ENCODE measurements around the gene CNST. TPM values are rescaled to one million over a fixed set of nuclear protein-coding genes. Genes with fewer than 3 reads are reported as not detected.

CNST gene
- total and polyA plus RNA-seq, 2 of the 13 experiments (the other 11 are each of a cell fraction or from before 2014, with no cell fraction given) = 6.3 to 12.4 TPM

DNA sequence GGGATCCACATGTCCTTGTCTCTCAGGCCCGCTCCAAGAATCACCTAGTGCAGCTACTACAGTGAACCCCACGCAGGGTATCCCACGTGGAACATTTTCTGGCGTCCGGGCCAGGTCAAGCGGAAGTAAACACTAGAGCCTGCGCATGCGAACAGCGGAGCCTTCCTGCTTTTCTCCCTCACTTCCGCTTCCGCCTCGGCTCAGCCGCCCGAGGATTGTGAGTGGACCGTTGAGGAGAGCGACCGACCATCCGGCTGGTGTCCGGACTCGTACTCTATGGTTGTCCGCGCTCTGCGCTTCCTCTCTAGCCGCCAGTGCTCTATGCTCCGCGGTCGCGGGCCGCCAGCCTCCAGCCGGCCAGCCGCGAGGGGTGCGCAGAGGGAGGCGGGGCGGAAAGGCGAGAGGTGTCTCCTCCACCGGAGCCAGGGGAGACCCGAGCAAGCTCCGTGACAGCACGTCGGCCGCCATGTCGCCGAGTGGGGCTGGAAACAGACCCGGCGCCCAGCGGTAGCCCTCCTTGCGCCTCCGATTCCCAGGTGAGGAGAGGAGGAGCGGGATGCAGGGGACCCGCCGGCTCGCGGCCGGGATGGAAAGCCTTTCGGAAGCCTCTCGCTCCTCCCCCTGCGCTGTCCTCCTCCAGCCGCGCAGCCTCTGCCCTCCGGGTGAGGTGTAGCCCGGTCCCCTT is at the start of gene CNST, which contains the start of gene TFB2M (continued):
- TF ChIP-seq THAP7 (CRISPR knock-in tag; IDR thresholded peaks at IDR 0.05) (peak; percentile 90), REPIN1 (CRISPR knock-in tag; IDR thresholded peaks at IDR 0.05; ENCODE audit: borderline replicate concordance, low read depth) (peak; percentile 90; the same call in 1 of the 2 replicates), KLF15 (CRISPR knock-in tag; IDR thresholded peaks at IDR 0.05; ENCODE audit: borderline replicate concordance) (no peak), MAFG (CRISPR knock-in tag; IDR thresholded peaks at IDR 0.05) (no peak), FUBP1 (CRISPR knock-in tag; IDR thresholded peaks at IDR 0.05; ENCODE audit: borderline replicate concordance) (no peak), ZNF777 (CRISPR knock-in tag; IDR thresholded peaks at IDR 0.05) (no peak), CBX5 (CRISPR knock-in tag; IDR thresholded peaks at IDR 0.05; ENCODE audit: borderline replicate concordance) (no peak; the same call in 1 of the 2 replicates), REXO4 (CRISPR knock-in tag; IDR thresholded peaks at IDR 0.05; ENCODE audit: borderline replicate concordance) (no peak), GZF1 (CRISPR knock-in tag; IDR thresholded peaks at IDR 0.05) (no peak), ZNF720 (CRISPR knock-in tag; IDR thresholded peaks at IDR 0.05) (no peak), PHF8 (CRISPR knock-in tag; IDR thresholded peaks at IDR 0.05) (peak; percentile 82), ZBTB7B (CRISPR knock-in tag; IDR thresholded peaks at IDR 0.05) (peak; percentile 14; the same call in 1 of the 2 replicates), SIN3B (IDR thresholded peaks at IDR 0.05; ENCODE audit: low read length) (peak; percentile 68; the same call in 1 of the 2 replicates), YY1 (IDR thresholded peaks at IDR 0.05; ENCODE audit: insufficient read depth, insufficient replicate concordance, low read depth, low read length) (peak; percentile 74), MTF1 (CRISPR knock-in tag; IDR thresholded peaks at IDR 0.05) (no peak), HCFC1 (IDR thresholded peaks at IDR 0.05; ENCODE audit: low read depth, low read length) (peak; percentile 52; the same call in 1 of the 2 replicates), HOXA7 (CRISPR knock-in tag; IDR thresholded peaks at IDR 0.05) (no peak)
- TF ChIP-seq, protein P1, sequence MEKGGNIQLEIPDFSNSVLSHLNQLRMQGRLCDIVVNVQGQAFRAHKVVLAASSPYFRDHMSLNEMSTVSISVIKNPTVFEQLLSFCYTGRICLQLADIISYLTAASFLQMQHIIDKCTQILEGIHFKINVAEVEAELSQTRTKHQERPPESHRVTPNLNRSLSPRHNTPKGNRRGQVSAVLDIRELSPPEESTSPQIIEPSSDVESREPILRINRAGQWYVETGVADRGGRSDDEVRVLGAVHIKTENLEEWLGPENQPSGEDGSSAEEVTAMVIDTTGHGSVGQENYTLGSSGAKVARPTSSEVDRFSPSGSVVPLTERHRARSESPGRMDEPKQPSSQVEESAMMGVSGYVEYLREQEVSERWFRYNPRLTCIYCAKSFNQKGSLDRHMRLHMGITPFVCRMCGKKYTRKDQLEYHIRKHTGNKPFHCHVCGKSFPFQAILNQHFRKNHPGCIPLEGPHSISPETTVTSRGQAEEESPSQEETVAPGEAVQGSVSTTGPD (CRISPR knock-in tag; IDR thresholded peaks at IDR 0.05) = no peak
- TF ChIP-seq, protein P2, sequence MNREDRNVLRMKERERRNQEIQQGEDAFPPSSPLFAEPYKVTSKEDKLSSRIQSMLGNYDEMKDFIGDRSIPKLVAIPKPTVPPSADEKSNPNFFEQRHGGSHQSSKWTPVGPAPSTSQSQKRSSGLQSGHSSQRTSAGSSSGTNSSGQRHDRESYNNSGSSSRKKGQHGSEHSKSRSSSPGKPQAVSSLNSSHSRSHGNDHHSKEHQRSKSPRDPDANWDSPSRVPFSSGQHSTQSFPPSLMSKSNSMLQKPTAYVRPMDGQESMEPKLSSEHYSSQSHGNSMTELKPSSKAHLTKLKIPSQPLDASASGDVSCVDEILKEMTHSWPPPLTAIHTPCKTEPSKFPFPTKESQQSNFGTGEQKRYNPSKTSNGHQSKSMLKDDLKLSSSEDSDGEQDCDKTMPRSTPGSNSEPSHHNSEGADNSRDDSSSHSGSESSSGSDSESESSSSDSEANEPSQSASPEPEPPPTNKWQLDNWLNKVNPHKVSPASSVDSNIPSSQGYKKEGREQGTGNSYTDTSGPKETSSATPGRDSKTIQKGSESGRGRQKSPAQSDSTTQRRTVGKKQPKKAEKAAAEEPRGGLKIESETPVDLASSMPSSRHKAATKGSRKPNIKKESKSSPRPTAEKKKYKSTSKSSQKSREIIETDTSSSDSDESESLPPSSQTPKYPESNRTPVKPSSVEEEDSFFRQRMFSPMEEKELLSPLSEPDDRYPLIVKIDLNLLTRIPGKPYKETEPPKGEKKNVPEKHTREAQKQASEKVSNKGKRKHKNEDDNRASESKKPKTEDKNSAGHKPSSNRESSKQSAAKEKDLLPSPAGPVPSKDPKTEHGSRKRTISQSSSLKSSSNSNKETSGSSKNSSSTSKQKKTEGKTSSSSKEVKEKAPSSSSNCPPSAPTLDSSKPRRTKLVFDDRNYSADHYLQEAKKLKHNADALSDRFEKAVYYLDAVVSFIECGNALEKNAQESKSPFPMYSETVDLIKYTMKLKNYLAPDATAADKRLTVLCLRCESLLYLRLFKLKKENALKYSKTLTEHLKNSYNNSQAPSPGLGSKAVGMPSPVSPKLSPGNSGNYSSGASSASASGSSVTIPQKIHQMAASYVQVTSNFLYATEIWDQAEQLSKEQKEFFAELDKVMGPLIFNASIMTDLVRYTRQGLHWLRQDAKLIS (CRISPR knock-in tag; IDR thresholded peaks at IDR 0.05) = no peak
- TF ChIP-seq, protein P3, sequence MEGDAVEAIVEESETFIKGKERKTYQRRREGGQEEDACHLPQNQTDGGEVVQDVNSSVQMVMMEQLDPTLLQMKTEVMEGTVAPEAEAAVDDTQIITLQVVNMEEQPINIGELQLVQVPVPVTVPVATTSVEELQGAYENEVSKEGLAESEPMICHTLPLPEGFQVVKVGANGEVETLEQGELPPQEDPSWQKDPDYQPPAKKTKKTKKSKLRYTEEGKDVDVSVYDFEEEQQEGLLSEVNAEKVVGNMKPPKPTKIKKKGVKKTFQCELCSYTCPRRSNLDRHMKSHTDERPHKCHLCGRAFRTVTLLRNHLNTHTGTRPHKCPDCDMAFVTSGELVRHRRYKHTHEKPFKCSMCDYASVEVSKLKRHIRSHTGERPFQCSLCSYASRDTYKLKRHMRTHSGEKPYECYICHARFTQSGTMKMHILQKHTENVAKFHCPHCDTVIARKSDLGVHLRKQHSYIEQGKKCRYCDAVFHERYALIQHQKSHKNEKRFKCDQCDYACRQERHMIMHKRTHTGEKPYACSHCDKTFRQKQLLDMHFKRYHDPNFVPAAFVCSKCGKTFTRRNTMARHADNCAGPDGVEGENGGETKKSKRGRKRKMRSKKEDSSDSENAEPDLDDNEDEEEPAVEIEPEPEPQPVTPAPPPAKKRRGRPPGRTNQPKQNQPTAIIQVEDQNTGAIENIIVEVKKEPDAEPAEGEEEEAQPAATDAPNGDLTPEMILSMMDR (CRISPR knock-in tag; IDR thresholded peaks at IDR 0.05) = 0 out of 2 replicates have a peak, but pooled peaks have one; percentile 34

Measured in HepG2 (cell line).